ENCODE results near the gene TRDN.
"Not testable (repeated sequence)": the region's sequence is repeated elsewhere in the genome, so short reads cannot be mapped to it uniquely, and the experiment has no call there.

TRDN gene

GRCh38 chr6:123329337-123329736 is 307.4 kb downstream of the TRDN start:
- no peaks in the 10 kb centered on the region for H3K27me3 ChIP-seq (ENCODE audit: insufficient read depth, low read length)
- H3K9ac ChIP-seq (ENCODE audit: low read depth, low read length): no peak overlapping the region
- no peak overlapping the region for H3K27ac ChIP-seq (ENCODE audit: low read length)
- no peak overlapping the region for H3K4me3 ChIP-seq (ENCODE audit: low read length)
- no peaks in the 10 kb centered on the region for H3K9me3 ChIP-seq (ENCODE audit: insufficient read depth, low read depth, low read length)
- no peaks in the 10 kb centered on the region for H3K4me1 ChIP-seq (ENCODE audit: insufficient read depth, low read length)
- no peaks in the 10 kb centered on the region for H3K36me3 ChIP-seq (ENCODE audit: insufficient read depth, low read depth, low read length)

GRCh38 chr6:123323452-123324329 is 313.1 kb downstream of the TRDN start:
- Histone ChIP-seq H3K4me1 (ENCODE audit: insufficient read depth, low read length) (no peaks in the 10 kb centered on the region), H3K9me3 (ENCODE audit: insufficient read depth, low read depth, low read length) (no peaks in the 10 kb centered on the region), H3K36me3 (ENCODE audit: insufficient read depth, low read depth, low read length) (no peaks in the 10 kb centered on the region), H3K4me3 (ENCODE audit: low read length) (no peak overlapping the region), H3K27me3 (ENCODE audit: insufficient read depth, low read length) (no peaks in the 10 kb centered on the region), H3K27ac (ENCODE audit: low read length) (no peak overlapping the region), H3K9ac (ENCODE audit: low read depth, low read length) (no peak overlapping the region)

DNA sequence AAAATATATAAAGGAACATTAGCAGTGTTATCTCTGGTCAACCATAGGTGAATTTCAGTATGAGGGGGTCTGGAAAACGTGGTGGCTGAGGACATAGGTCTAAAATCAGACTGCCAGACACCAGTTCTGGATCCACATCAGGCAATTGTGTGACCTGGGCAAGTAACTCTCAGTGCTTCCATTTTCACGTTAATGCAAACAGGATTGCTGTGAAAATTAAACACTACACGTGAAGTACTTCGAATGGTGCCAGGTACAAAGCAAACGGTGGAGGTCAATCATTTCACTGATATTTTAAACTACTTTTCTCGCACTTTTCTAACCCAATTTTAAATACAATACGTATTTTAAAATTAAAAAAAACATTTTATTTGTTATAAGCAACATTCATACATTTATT is 315.7 kb downstream of the TRDN start:
- Histone ChIP-seq H3K4me3 (ENCODE audit: low read length) (no peak overlapping the region), H3K27me3 (ENCODE audit: insufficient read depth, low read length) (no peaks in the 10 kb centered on the region), H3K9ac (ENCODE audit: low read depth, low read length) (no peak overlapping the region), H3K9me3 (ENCODE audit: insufficient read depth, low read depth, low read length) (no peaks in the 10 kb centered on the region), H3K27ac (ENCODE audit: low read length) (no peak overlapping the region), H3K4me1 (ENCODE audit: insufficient read depth, low read length) (no peaks in the 10 kb centered on the region), H3K36me3 (ENCODE audit: insufficient read depth, low read depth, low read length) (no peaks in the 10 kb centered on the region)

DNA sequence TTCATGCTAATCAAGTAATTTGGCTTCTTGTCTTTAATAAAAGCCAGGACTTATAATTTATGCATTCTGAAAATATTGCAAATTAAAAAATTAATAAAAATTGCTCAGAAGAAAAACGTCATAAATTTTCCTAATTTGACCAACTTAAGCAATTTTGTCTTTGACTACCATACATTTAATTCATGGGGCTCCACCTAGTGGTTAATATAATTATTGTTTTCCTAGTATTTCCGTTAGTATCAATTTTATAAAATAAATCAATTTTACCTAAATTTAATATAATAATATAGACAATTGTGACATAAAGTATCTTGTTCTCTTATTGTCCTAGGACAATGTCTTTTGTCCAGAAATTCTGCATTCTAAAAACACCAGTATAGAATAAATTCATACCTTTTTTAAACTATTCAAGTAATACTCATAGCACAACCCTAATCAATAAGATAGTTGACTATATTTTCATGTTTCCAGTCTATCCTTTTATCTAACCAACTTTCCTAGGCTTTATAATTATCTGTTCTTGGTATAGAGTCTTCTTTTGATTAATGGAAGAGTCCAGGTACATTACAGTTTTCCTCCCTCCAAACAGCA is 319.9 kb downstream of the TRDN start:
- H3K27me3 ChIP-seq (ENCODE audit: insufficient read depth, low read length): no peaks in the 10 kb centered on the region
- H3K27ac ChIP-seq (ENCODE audit: low read length): no peak overlapping the region
- no peak overlapping the region for H3K9ac ChIP-seq (ENCODE audit: low read depth, low read length)
- H3K9me3 ChIP-seq (ENCODE audit: insufficient read depth, low read depth, low read length): no peaks in the 10 kb centered on the region; the same call in 1 of the 2 replicates
- no peak overlapping the region for H3K4me3 ChIP-seq (ENCODE audit: low read length)
- H3K4me1 ChIP-seq (ENCODE audit: insufficient read depth, low read length): no peaks in the 10 kb centered on the region
- no peaks in the 10 kb centered on the region for H3K36me3 ChIP-seq (ENCODE audit: insufficient read depth, low read depth, low read length)

DNA sequence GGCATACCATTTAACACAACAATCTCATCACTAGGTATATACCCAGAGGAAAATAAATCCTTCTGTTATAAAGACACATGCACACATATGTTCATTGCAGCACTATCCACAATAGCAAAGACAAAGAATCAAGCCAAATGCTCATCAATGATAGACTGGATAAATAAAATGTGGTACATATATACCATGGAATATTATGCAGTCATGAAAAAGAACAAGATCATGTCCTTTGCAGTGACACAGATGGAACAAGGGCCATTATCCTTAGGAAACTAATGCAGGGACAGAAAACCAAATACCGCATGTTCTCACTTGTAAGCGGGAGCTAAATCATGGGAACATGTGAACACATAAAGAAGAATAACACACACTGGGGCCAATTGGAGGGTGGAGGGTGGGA is 322.3 kb downstream of the TRDN start:
- not testable (repeated sequence) for H3K36me3 ChIP-seq (ENCODE audit: insufficient read depth, low read depth, low read length); H3K4me1 ChIP-seq (ENCODE audit: insufficient read depth, low read length); H3K4me3 ChIP-seq (ENCODE audit: low read length); H3K27ac ChIP-seq (ENCODE audit: low read length); H3K9me3 ChIP-seq (ENCODE audit: insufficient read depth, low read depth, low read length); H3K27me3 ChIP-seq (ENCODE audit: insufficient read depth, low read length); H3K9ac ChIP-seq (ENCODE audit: low read depth, low read length)

GRCh38 chr6:123309130-123309529 is 327.6 kb downstream of the TRDN start:
- Histone ChIP-seq H3K9me3 (ENCODE audit: insufficient read depth, low read depth, low read length) (no peaks in the 10 kb centered on the region), H3K36me3 (ENCODE audit: insufficient read depth, low read depth, low read length) (no peaks in the 10 kb centered on the region), H3K4me3 (ENCODE audit: low read length) (no peak overlapping the region), H3K4me1 (ENCODE audit: insufficient read depth, low read length) (no peaks in the 10 kb centered on the region), H3K27ac (ENCODE audit: low read length) (no peak overlapping the region), H3K9ac (ENCODE audit: low read depth, low read length) (no peak overlapping the region), H3K27me3 (ENCODE audit: insufficient read depth, low read length) (no peaks in the 10 kb centered on the region)

GRCh38 chr6:123306334-123306733 is 330.4 kb downstream of the TRDN start:
- Histone ChIP-seq H3K36me3 (ENCODE audit: insufficient read depth, low read depth, low read length) (no peaks in the 10 kb centered on the region), H3K9ac (ENCODE audit: low read depth, low read length) (no peak overlapping the region), H3K27ac (ENCODE audit: low read length) (no peak overlapping the region), H3K4me1 (ENCODE audit: insufficient read depth, low read length) (no peaks in the 10 kb centered on the region), H3K27me3 (ENCODE audit: insufficient read depth, low read length) (no peaks in the 10 kb centered on the region), H3K9me3 (ENCODE audit: insufficient read depth, low read depth, low read length) (no peaks in the 10 kb centered on the region), H3K4me3 (ENCODE audit: low read length) (no peak overlapping the region)

DNA sequence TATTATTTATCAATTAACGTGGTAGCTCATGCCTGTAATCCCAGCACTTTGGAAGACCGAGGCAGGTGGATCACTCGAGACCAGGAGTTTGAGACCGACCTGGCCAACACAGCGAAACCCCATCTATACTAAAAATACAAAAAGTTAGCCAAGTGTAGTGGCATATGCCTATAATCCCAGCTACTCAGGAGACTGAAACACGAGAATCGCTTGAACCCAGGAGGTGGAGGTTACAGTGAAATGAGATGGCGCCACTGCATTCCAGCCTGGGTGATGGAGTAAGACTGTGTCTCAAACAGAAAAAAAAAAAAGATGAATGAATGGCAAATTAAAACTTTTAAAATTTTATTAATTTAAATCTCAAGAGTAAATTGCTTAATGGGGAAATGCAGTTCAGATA is 341.1 kb downstream of the TRDN start:
- H3K9ac ChIP-seq (ENCODE audit: low read depth, low read length): no peak overlapping the region
- peaks cover 6% of the 10 kb centered on the region for H3K9me3 ChIP-seq (ENCODE audit: insufficient read depth, low read depth, low read length)
- no peak overlapping the region for H3K27ac ChIP-seq (ENCODE audit: low read length)
- H3K27me3 ChIP-seq (ENCODE audit: insufficient read depth, low read length): no peaks in the 10 kb centered on the region
- H3K36me3 ChIP-seq (ENCODE audit: insufficient read depth, low read depth, low read length): no peaks in the 10 kb centered on the region
- H3K4me1 ChIP-seq (ENCODE audit: insufficient read depth, low read length): no peaks in the 10 kb centered on the region
- no peak overlapping the region for H3K4me3 ChIP-seq (ENCODE audit: low read length)

DNA sequence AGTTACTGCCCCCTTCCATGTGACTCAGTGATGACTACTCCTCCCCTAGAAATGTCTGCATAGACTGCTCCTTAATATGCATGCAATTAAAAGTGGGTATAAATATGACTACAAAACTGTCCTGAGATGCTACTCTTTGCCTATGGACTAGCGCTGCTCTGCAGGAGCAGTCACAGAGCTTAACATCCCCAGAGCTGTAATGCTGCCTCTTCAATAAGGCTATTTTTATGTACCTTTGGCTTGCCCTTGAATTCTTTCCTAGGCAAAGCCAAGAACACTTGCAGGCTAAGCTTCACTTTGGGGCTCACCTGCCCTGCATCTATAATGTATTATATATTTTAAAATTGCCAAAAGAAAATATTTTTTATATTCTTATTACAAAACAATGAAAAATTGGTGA is 341.6 kb downstream of the TRDN start:
- Histone ChIP-seq H3K27me3 (ENCODE audit: insufficient read depth, low read length) (no peaks in the 10 kb centered on the region), H3K9ac (ENCODE audit: low read depth, low read length) (no peak overlapping the region), H3K36me3 (ENCODE audit: insufficient read depth, low read depth, low read length) (no peaks in the 10 kb centered on the region), H3K27ac (ENCODE audit: low read length) (no peak overlapping the region), H3K4me3 (ENCODE audit: low read length) (no peak overlapping the region), H3K9me3 (ENCODE audit: insufficient read depth, low read depth, low read length) (peaks cover 6% of the 10 kb centered on the region), H3K4me1 (ENCODE audit: insufficient read depth, low read length) (no peaks in the 10 kb centered on the region)

- H3K27me3 ChIP-seq (ENCODE audit: insufficient read depth, low read length): no peaks in the 10 kb centered on the region
- H3K36me3 ChIP-seq (ENCODE audit: insufficient read depth, low read depth, low read length): no peaks in the 10 kb centered on the region
- no peak overlapping the region for H3K4me3 ChIP-seq (ENCODE audit: low read length)
- H3K9ac ChIP-seq (ENCODE audit: low read depth, low read length): no peak overlapping the region
- H3K27ac ChIP-seq (ENCODE audit: low read length): no peak overlapping the region
- no peaks in the 10 kb centered on the region for H3K9me3 ChIP-seq (ENCODE audit: insufficient read depth, low read depth, low read length)
- H3K4me1 ChIP-seq (ENCODE audit: insufficient read depth, low read length): no peaks in the 10 kb centered on the region
Observed at GRCh38 chr6:123288649-123289048, 348.1 kb downstream of the TRDN start.

DNA sequence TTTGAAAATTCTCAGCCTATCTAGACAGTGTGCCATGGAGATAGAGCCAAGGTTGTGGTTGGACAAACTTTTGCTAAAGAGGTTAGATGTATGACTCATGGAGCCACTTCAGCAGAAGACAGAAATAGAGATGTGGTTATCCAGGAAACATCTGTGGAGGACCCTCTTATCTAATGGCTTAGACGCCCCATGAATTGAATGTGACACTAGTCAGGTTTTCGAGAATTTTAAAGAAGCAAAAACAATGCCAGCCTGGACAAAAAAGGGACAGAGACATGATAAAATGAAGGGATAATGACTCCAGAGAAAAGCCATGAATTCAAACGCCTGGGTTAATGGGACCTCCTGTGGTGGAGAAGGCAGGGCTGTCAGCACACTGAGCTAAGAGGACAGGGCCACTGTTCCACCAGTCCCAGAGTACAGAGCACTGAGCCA is 360.2 kb downstream of the TRDN start:
- Histone ChIP-seq H3K27ac (ENCODE audit: low read length) (no peak overlapping the region), H3K9ac (ENCODE audit: low read depth, low read length) (no peak overlapping the region), H3K9me3 (ENCODE audit: insufficient read depth, low read depth, low read length) (no peaks in the 10 kb centered on the region), H3K4me1 (ENCODE audit: insufficient read depth, low read length) (no peaks in the 10 kb centered on the region), H3K27me3 (ENCODE audit: insufficient read depth, low read length) (no peaks in the 10 kb centered on the region), H3K36me3 (ENCODE audit: insufficient read depth, low read depth, low read length) (no peaks in the 10 kb centered on the region), H3K4me3 (ENCODE audit: low read length) (no peak overlapping the region)

DNA sequence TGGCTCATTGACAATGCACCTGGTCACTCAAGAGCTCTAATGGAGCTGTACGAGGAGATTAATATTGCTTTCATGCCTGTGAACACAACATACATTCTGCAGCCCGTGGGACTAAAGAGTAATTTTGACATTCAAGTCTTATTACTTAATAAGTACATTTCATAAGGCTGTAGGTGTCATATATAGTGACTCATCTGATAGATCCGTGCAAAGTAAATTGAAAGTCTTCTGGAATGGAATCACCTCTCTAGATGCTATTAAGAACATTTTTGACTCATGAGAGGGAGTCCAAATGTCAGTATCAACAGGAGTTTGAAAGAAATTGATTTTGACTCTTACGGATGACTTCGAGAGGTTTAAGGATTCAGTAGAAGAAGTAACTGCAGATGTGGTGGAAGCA is 372.8 kb downstream of the TRDN start:
- Histone ChIP-seq H3K4me1 (ENCODE audit: insufficient read depth, low read length) (no peaks in the 10 kb centered on the region), H3K9me3 (ENCODE audit: insufficient read depth, low read depth, low read length) (no peaks in the 10 kb centered on the region), H3K27me3 (ENCODE audit: insufficient read depth, low read length) (no peaks in the 10 kb centered on the region), H3K9ac (ENCODE audit: low read depth, low read length) (no peak overlapping the region), H3K27ac (ENCODE audit: low read length) (no peak overlapping the region), H3K4me3 (ENCODE audit: low read length) (no peak overlapping the region), H3K36me3 (ENCODE audit: insufficient read depth, low read depth, low read length) (no peaks in the 10 kb centered on the region)

All from iPS-20b (cell line).